GM13976 (cell line): ENCODE results near the gene RFXAP.

Experiments
- DNase-seq: peaks from one replicate; pipeline ENCODE4 v3.0.0; 2012; ENCODE audit warnings: low spot score
- CTCF ChIP-seq: IDR thresholded peaks from 2 replicates; pipeline ENCODE4 v1.5.1; 2012; ENCODE audit warnings: borderline replicate concordance, mild to moderate bottlenecking; ENCODE audit not compliant: insufficient read depth; ENCODE audit errors: extremely low read depth, missing control alignments, control extremely low read depth
- in situ Hi-C: fragments of 300-500 bp; cut with MboI; formaldehyde crosslinking; loops from one replicate; pipeline ENCODE4 v1.12.0; 2022; ENCODE audit warnings: low sequenced_read_pairs, mixed read lengths, inconsistent platforms; ENCODE audit not compliant: unreplicated experiment

The RFXAP gene

GRCh38 chr13:36822785-36823184 lies 3.8 kb downstream of the RFXAP start:
- TF ChIP-seq CTCF: no peak
- in situ Hi-C loops: no loop called here

GRCh38 chr13:36829753-36830152 lies 10.7 kb downstream of the RFXAP start:
- no peak for DNase-seq
- TF ChIP-seq CTCF: no peak
- in situ Hi-C loops: no loop called here

More at GRCh38 chr13:36822785-36823184, 3.8 kb downstream of the RFXAP start:
- no peak for DNase-seq

- no peak for DNase-seq
- in situ Hi-C loops: no loop called here
- TF ChIP-seq CTCF: no peak
Measured at GRCh38 chr13:36831291-36831690, 12.3 kb downstream of the RFXAP start.

- no peak for DNase-seq
- in situ Hi-C loops: no loop called here
- TF ChIP-seq CTCF: no peak
Measured at GRCh38 chr13:36834299-36834698, 15.3 kb downstream of the RFXAP start.

DNA sequence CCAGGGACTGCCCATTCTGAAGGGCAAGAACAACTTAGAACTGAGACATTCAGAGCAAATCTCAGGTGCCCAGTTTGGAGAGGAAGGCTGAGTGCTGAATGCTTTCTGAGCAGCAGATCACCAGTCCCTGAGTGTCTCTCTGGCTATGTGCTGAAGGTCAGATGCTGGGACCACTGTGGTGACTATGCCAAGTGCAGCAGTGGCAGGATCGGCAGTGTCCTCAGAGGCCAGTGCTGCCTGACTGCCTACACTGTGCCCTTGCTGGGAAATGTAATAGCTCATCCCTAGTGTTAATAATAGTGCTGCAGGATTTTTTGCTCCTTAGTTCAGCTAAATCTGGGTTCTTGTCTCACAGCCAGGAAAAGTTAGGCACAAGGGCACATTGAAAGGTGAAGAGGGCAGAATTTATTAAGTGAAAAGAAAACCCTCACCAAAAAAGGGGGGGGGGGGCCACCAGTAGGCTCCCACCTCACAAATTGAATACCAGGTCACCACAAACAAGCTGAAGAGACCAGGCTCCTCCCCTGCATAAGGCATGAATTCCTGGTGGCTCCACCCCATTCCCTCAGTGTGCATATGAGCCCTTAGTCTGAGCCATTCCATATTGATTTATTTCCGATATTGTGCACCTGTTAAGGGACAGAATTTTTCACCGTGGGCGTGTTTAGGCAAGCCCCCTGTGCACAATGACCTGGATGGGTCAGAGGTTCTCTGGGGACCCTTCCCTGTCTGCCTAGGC lies 18.5 kb downstream of the RFXAP start:
- no peak for TF ChIP-seq CTCF
- DNase-seq: no peak
- in situ Hi-C loops: no loop called here

- in situ Hi-C loops: no loop called here
- no peak for DNase-seq
- no peak for TF ChIP-seq CTCF
Measured at GRCh38 chr13:36839281-36839680, 20.3 kb downstream of the RFXAP start.
